GM19193 (cell line): ENCODE measurements around the gene OAF.

ENCODE experiments used
- POLR2A ChIP-seq: IDR thresholded peaks from 4 replicates; pipeline ENCODE4 v1.6.1; 2011; ENCODE audit not compliant: insufficient read depth, insufficient read length; ENCODE audit errors: extremely low read depth

The OAF gene

DNA sequence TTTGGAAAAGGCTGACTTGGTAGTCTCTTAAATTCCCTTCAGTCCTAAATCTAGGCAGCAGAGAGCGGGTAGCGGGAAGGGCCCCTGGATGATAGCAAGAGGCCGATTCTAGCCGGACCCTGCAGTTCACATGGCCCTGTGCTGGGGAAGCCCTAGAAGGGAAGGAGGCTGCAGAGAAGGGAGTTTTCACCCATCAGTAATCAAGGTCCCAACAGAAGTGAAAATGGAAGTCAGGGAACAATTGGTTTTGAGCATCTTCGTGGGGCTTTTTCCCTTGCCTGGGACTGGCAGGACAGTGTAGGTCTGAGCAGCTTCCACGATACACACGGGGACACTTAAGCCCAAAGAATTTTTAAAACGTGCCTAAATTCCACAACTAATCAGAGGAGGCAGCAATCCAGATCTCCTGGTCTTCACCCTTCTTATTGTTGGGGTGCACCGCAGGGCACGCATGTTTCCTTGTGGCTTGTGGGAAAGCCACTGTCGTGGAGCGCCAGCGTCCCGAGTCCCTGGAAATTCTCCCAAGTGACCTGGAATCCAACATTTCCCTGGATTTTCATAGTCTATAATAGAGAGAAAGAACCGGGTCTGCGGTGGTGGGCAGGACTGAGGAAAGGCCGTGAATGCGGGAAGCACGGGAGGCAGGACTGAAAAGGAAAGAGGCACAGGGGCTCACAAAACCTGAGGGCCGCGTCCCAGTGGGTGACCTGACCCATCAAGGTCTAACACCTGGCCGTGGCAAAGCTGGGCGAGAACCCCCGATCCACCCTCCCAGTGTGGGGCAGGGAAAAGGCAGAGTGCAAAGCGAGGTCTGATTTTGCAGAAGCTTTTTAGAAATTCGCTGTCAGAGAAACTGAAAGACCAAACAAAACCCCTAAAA lies 846 bp upstream of the OAF start:
- no peak for TF ChIP-seq POLR2A

DNA sequence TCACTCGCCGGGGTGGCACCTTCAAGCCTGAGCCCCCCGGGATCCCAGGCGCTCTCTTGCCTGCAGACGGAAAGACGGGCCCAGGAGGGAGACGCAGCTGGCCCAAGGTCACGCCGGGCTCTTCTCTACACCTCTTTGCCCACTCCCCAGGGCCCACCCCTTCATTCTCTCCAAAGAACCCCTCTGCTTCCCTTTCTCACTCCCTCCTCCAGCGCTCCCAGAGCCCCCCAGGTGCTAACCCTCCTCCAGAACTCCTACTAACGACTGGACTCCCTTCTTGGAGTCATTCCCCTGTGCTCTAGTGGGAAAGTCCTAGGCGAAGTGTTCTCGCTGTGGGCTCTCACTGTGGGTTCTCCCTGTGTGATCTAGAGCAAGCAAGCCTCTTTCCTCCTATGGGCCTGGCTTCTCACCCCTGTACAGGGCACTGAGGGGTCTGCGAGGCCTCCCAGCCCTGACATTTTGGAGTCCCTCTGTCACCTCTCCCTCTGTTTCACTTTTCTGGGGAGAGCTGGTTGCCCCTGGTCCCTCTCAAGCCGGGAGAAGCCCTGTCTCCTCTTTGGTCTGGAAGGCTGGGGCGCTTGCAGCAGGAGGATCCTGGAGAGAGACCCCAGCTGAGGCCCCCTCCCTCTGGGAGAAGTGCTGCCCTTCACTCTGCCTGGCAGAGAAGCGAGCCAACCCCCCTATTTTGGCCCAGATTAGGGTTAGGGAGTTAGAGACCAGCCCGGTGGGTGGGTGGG lies 858 bp downstream of the OAF start:
- TF ChIP-seq POLR2A: no peak

DNA sequence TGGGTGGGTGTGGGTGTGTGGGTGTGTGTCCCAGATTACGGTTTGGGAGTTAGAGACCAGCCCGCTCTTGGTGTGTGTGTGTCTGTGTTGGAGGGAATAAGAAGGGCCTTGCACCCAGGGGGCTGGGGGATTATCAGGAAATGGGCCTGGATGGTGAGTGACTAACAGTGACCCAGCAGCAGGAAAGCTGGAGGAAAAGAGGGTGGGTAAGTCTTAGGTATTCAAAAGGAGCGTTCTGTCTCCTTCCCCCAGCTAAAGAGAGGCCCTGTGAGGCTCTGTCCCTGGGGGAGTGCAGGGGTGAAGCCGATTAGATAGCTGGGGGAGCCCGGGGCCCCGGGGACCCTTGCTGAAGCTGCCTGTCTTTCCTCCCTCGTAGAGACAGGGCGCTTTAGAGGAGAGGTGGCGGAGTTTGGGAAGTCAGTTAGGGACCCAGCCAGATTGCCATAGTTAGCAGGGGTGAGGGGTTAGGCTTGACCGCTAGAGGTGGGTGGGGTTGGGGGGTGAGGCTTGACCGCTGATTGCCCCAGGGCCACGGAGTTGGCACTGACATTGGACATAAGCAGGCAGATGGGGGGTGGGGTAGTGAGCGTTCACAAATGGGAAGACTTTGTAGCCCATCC lies 1.5 kb downstream of the OAF start:
- TF ChIP-seq POLR2A: no peak

DNA sequence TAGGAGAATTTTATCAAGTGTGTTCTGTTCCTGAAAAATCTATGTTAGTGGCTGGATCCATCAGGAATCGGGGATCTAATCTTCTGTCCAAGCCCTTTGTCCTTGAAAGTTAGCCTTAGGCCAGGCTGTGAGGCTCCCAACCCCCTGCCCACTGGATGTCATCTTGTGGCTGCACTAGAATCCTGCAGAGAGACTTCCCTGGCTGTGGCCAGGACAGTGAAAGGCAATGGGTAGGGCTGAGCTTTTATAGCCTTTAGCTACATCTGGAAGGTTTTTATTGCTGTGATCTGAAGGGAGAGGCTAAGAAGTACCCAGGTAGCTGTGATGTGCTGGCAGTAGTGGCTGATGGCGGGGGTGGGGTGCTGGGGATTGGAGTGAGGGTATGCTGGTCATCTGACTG lies 2.1 kb downstream of the OAF start:
- TF ChIP-seq POLR2A: no peak

DNA sequence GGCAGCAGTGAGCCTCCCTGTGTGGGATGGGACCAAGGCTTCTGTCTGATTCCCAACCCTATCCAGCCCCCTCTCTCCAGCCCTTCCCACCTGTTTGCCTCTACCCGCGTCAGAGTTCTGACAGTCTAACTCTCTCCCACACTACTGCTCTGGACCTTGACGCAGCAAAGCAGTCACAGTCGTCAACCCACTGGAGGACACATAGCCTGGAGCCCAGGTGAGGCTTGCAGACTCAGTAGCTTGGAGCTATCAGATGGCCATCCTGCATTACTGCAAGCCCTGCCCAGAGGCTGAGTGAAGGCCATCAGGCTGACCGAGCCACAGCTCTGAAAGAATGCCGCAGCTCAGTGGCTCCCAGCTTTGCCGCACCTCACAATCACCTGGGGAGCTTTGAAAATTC lies 3.7 kb downstream of the OAF start:
- TF ChIP-seq POLR2A: no peak

DNA sequence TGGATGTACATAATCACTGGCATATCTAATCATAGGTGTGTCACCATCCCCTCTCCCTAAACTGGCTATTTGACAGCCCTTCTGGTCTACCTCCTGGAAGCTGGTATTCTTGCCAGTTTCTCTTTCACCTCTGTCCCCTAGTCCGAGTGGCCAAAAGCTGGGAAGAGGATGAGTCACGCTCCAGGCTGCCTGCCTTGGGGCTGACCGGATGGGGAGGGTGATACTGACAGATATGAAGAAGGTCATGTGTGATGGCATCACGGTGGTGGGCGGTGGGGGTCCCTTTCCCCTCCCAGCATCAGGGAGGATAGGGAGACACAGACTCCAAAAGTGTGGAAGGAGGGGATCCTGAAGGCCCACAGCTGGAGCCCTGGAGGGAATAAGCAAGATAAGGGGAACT lies 4.8 kb downstream of the OAF start:
- TF ChIP-seq POLR2A: no peak

DNA sequence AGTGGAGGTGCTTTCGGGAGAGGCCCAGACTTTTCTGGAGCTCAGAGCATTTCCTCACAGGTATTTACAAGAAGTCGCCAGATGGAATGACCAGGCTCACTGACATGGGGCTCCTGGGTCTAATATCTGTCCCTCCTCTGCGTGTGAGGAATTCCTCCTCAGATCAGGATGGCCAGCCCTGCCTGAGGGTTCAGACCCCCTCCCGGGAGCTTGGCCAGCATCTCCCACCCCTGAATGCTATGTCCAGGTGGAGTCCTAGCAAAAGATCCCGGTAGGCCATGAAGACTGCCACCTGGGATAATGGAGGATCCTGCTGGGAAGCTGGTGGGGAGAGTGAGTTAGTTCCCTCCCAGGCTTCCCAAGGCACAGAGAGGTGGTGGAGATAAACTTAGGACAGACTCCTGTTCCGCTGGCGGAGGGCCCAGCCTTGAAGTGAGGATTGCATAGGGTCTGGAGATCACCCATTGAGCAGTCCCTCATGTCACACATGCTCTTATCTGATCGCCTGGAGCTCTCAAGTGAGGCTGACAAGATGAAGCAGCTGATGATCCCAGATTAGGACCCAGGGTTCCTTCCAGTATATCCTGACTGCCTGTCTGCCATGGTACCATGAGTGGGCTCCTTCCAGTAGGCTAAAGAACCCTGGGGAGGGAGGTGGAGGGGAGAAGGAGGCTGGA lies 5.7 kb downstream of the OAF start:
- TF ChIP-seq POLR2A: no peak

DNA sequence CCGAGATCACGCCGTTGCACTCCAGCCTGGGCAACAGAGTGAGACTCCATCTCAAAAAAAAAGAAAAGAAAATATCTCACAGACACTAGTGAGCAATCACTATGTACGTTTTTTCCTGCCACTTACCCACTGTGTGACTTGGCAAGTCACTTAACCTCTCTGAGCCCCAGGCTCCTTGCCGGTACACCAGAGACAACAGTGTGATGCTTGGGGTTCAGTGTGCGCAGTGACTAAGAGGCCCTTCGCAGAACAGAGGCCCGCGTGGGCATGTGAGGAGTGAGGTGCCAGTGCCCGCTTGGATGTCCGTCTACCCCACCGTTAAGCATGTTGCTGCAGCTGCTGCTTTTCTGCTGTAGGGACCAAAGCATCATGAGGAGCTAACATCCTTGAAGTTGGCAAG lies 6.7 kb downstream of the OAF start:
- no peak for TF ChIP-seq POLR2A

DNA sequence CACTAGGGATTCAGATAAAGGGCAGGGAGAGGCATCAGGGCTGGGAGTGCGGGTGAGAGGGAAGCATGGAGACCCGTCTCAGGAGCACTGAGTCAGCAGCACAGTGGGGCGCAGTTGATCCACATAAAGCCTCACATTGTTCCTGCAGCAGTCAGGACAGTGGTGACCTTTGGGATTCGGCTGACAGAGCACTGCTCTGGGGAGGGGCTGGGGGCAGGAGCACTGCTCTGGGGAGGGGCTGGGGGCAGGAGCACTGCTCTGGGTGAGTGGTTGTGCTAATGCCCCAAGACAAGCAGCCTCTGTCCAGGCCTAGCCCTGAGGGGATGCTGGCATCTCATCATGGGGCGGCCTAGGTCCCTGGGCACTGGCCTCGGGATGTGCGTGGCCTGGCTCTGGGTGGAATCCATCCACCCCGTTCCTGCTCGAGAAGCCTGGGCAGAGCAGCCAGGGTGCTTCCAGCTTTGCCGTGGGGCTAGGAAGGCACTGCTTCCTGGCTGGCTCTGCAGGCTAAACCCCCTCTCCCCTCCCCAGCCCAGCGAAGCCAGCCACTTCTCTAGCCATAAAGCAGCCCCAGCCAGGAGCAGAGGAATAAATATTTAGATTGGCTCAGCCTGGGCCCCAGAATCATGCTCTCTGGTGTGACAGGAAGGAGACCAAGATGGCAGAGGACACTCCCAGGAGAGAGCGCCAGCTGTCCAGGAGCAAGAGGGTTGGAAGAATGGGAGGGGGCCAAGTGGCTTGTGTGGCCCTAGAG lies 7.3 kb downstream of the OAF start:
- TF ChIP-seq POLR2A: no peak

DNA sequence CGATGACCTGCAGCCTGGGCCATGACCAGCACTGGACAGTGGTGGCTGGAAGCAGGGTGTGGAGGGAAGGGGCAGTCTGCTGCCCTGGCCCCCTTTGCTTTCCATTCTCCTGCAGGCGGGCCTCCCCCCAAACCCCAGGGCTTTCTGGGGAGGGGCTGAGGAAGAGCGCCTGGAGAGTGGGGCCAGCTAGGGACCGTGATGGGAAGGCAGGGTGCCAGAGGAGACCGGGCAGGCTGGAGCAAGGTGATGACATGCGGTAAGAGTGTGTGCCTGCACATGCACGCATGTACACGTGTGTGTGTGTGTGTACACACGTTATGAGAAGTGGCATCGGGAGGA lies 7.8 kb downstream of the OAF start:
- TF ChIP-seq POLR2A: no peak

DNA sequence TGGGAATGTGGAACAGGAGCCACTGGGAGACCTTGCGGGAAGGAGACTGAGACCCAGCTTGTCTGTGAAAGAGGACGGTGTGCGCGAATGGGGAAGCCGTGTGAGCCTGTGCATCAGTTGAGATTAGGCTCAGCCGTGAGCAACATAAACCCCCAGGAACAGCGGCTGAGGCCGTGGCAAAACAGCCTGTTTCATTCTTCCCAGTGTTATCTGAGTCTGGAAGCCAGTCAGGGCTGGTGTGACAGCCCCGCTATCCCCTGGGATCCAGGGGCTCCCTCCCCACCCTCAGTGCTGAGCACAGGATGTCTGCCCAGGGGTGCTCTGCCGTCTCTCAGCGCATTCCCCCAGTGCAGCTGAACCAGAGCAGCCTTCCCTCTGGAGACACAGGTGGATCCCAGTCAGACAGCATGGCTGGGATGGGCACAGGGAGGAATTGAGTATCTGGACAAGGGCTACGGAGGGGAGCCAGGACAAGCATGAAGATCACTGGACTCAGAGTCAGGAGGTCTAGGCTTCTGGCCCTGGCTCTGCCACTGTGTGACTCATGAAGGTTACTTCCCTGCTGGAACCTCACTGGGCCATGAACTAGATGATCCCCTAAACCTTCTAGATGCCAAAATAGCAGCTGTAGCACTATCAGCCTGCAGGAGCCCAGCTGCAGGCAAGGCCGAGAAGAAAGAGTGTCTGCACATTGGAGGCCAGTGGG lies 8.6 kb downstream of the OAF start:
- TF ChIP-seq POLR2A: no peak

DNA sequence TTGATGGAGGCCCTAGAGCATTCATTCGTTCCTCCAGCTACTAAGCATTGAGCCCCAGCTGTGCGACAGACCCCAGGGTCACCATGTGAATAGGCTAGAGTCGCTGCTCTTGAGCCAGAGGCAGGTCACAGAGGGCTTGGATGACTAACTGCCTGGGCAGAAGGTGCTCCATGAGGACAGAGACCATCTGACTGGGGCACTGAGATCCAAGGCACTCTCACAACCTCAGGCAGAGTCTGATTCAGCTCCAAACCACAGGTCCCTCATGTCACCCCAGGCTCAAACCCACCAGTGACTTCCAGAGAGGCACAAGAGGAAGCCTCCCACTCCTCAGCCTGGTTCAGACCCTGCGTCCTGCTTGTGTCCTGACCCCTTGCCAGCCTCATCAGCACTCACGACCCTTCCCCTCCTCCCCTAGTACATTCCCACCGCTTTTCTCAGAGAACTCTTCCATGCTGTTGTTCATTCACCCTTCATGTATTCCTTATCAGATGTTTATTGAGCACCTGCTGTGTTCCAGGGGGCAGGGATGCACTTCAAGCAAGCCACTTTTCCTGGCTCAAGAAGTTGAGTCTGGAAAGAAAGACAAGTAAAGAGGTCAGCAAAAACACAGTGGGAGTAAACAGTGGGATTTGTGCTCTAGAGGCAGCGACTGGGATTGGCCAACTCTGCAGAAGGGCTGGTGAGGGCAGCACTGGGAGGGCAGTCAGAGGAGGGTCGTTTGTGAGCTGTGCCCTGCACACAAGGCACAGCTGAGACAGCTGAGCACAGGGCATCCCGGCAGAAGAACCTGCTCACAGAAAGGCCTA lies 9.3 kb downstream of the OAF start:
- no peak for TF ChIP-seq POLR2A

DNA sequence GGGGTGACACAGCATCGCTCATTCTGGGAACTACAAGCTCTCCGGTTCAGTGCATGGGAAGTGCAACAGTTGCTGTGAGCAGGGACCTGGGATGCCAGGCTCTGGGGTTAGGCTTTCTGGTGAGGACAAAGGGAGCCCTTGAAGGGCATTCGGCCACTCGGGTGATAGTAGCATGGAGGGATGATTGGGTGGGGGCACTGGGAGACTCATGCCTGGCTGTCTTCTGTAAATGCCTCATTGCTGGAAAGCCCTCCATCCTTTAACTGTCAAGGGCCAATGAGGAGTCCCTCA lies 9.9 kb downstream of the OAF start:
- no peak for TF ChIP-seq POLR2A
